Muscle of arm (tissue), 14 donors: ENCODE measurements around the gene POLN. TPM values are rescaled to one million over a fixed set of nuclear protein-coding genes. Genes with fewer than 3 reads are reported as not detected.

Experiments used
- DNase-seq: peaks from one replicate; pipeline ENCODE4 v3.0.0-alpha.2; 2013
- long read RNA-seq, 11 donors: transcript quantifications; one replicate each; lab custom pipeline, GENCODE V29; 2026
- polyA plus RNA-seq, 12 donors: library from polyadenylated mRNA; unstranded; fragments of 120-200 nt; gene quantifications; one replicate each; pipeline ENCODE4 v1.2.1, GENCODE V29; 2013; ENCODE audit not compliant: insufficient read length in 12 of 12

Gene POLN
- polyA plus RNA-seq: 1 to 10 TPM in 10 of 12 donors, not detected in 2; 1.7 to 4.1 (median 2.8) TPM
- long read RNA-seq, donor 1: 0 reads
- long read RNA-seq, donor 2: 0 reads
- long read RNA-seq, donor 3: 0 reads
- long read RNA-seq, donor 4: 0 reads
- long read RNA-seq, donor 5: 0 reads
- long read RNA-seq, donor 6: 0 reads
- long read RNA-seq, donor 7: 0 reads
- long read RNA-seq, donor 8: 0 reads
- long read RNA-seq, donor 9: 0 reads
- long read RNA-seq, donor 10, partial matches to known transcripts: 0 of 1 reads
- long read RNA-seq, donor 10, other reads (novel, unspliced or antisense): 0 of 1 reads
- long read RNA-seq, donor 11: 0 reads

- DNase-seq: peak; percentile 99
These were observed at the start of gene POLN, which contains the start of gene HAUS3 for GRCh38 chr4:2241410-2242353. POLN (minus strand) TSS chr4:2242121; CDS start chr4:2229231, 12,890 bp downstream. HAUS3 (minus strand) TSS chr4:2242121; CDS start chr4:2240946, 1,175 bp downstream.

DNA sequence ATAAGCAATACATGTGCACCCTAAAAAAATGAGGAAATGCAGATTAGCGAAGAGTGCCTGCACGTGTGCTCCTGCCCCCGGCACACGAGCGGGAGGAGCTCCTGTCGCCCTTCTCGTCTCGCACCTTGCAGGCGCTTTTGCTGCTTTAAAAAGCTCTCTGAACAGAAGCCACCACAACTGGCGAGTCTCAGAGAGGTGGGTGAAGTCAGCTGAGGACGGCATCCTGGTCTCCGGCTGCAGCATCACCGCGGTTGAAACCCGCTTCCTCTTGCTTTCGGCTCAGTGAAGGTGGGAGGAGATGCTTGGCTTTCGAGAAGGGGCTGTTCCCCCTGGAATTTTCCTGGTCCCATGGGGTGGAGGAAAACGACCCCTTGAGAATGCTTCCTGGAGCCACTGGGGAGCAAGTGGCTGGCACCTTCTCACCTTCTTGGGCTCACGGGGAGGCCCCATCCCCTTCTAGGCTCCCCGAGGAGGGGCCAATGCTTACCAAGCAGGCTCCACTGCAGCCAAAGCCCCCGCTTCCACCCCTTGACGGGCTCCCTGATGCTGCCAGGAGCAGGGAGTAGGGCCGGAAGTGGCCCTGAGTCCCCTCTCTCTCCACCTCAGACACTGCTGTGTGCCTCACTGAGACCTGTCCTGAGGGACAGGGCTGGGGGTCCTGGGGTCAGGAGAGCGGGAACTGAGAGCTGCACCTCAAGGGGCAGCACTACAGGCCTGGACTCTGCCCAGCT is 49.2 kb upstream of the POLN start:
- DNase-seq: no peak

GRCh38 chr4:2290488-2290887 is 48.6 kb upstream of the POLN start:
- DNase-seq: no peak

GRCh38 chr4:2289955-2290333 is 48.0 kb upstream of the POLN start:
- DNase-seq: no peak

DNA sequence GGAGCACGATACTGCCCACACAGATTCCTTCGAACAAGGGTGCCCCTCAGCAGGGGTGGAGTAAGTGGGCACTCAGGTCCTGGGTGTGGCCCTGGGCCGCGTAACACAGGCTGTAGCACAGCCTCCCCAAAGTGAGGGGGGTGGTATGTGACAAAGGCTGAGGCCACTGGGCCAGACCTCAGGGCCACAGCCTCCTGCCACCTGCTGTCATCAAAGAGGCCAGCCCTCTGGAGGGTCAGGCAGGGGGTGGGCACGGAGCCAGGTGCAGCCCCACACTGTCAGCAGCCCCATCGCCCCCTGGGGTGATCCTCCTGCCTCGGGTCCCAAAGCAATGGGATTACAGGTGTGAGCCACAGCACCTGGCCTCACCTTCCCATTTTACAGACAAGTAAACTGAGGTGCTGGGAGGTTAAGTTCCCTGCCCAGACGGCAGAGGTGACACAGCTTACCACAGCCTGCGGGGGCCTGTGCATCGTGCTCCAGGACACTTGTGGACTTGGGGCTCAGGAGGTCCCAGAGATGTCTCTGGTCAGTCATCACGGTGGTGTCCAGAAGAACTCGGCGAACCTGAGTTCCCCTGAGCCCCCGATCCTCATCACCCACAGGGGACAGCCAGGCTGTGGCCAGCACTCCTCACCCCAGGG is 47.5 kb upstream of the POLN start:
- DNase-seq: no peak

- DNase-seq: no peak
These were observed 46.2 kb upstream of the POLN start for GRCh38 chr4:2288051-2288541.

GRCh38 chr4:2287594-2287915 is 45.6 kb upstream of the POLN start:
- no peak for DNase-seq

DNA sequence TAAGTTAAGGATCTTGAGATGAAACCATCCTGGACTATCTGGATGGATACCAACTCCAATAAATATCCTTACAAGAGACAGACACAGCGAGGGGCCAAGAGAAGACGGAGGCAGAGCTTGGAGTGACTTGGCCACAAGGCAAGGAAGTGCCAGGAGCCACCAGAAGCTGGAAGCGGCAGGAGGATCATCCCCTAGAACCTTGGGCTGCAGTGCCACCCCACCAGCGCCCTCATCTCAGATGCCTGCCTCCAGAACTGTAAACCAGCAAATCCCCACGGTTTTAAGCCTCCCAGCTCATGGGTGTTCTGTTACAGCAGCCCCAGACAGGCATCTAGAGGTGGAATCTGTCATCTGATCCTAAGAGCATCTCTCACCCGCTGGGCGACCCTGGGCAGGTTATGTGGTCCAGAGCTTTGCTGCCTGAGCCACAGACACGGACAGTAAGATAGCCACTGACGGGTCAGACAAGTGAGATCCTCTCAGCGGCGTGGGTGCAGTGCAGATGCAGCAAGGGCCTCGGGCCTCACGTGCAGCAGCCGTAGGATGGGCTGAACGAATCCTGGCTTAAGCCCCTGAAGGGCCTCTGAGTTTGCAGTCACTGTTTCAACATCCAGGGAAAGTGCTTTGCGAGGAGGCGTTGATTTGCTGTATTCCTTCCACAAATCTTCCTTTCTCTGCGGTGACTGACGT is 45.1 kb upstream of the POLN start:
- DNase-seq: no peak

DNA sequence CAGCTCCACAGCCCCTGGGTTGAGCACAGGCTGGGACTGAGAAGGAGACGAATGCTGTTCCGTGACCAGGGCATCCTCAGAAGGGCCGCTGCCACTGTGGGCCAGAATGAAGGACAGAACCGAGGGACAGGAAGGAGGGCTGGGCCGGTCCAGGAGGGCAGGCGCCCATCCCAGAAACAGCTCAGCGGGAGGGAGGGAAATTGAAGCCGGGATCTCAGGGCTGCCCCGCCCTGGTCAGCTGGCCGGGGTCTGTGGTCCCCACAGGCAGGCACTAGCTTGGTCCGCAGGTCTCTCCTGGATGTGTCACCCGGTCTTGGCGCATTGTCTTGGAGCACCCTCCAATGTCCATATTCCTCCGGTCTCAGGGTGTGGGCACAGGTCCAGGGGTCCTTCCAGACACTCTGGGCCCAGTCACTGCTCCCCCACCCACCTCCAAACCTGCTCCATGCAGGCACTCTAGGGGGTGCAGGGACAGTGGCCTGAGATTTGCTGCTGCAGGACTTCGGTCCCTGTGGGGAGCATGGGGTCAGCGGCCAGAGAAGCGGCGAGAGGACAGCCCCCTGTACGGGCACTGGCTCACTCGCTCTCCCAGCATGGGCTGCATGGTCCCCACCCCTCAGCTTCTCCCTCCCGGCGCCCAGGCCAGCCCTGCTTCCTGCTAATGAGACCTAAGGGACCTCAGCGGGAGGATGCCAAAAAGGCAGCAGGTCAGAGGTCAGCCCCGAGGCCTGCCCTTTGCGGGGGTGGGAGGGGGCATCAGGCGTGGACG is 43.9 kb upstream of the POLN start:
- DNase-seq: no peak

DNA sequence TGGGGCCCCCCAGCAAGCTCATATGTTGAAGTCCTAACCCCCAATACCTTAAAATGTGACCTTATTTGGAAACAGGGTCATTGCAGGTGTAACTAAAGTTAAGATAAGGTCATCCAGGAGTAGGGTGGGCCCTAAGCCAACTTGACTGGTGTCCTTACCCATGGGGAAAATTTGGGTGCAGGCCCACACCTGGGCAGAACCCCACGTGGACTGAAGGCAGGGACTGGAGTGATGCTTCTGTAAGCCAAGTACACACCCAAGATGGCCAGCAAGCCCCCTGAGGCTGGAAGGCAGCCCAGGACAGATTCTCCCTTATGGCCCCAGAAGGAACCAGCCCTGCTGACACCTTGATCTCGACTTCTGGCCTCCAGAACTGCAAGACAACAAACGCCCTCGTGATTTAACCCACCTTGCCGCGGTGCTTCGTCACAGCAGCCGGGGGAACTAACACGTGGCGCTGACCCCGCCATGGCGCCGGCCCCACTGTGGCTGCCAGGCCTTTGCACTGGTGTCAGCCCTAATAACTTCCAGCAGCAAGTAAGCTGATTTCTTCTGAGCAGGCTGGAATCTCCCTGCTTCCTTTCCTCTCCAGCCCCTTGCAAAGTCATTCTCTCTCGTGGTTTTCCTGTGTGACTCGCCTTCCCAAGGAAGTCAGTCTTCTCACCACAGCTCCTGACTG is 43.2 kb upstream of the POLN start:
- DNase-seq: no peak

GRCh38 chr4:2284161-2284933 is 42.4 kb upstream of the POLN start:
- DNase-seq: no peak

- DNase-seq: no peak
These were observed 41.3 kb upstream of the POLN start for GRCh38 chr4:2283199-2283711.

DNA sequence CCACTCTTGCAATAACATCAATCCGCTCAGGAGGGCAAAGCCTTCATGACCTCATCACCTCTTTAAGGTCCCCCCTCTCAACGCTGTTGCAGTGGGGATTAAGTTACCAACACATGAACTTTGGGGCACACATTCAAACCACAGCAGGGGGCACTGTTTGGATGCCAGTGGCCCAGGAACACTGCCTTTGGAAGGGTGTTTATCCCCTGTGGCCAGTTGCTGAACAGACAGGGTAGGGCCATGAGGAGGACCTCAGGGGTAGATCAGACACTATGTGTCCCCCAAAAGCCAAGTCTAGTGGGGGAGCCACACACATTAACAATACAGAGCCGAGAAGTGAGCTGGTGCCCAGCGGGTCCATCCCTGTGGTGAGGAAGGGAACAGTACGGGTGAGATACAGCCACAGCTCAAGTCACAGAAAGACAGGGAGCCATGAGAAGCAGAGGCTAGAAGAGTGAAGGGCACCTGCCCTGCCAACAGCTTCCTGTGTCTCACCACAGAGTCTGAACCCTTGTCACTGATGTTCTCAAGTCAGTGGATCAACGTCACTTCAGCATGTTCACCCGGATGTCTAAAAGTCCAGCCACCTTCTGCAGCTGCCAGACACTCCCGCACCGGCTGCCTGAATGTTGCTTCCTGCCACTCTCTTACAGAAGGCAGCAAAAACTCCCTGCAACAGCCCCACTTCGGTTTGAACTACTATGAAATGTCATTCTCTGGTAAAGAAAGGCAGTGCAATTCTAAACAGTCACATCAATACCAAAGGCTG is 39.8 kb upstream of the POLN start:
- no peak for DNase-seq

- DNase-seq: no peak
These were observed 38.8 kb upstream of the POLN start for GRCh38 chr4:2280531-2281300.

- no peak for DNase-seq
These were observed 36.0 kb upstream of the POLN start for GRCh38 chr4:2277956-2278355.

GRCh38 chr4:2276581-2277325 is 34.8 kb upstream of the POLN start:
- DNase-seq: no peak
